Suprapubic skin (tissue), 4 donors: ENCODE results near the gene SLC24A4. TPM values are rescaled to one million over a fixed set of nuclear protein-coding genes. Genes with fewer than 3 reads are reported as not detected.

Experiments
- DNase-seq, 2 donors: peaks; one replicate each; pipeline ENCODE4 v3.0.0-alpha.2; 2019; ENCODE audit warnings: low spot score in 2 of 2
- H3K27ac ChIP-seq: fragments of 200-600 bp; sonication (generic); one replicate; pipeline ENCODE4 v1.5.1; 2019
- H3K27me3 ChIP-seq: fragments of 200-600 bp; sonication (generic); one replicate; pipeline ENCODE4 v1.5.1; 2019
- H3K36me3 ChIP-seq: fragments of 200-600 bp; sonication (generic); one replicate; pipeline ENCODE4 v1.5.1; 2019
- H3K4me1 ChIP-seq: fragments of 200-600 bp; sonication (generic); one replicate; pipeline ENCODE4 v1.5.1; 2019
- H3K4me3 ChIP-seq: fragments of 200-600 bp; sonication (generic); one replicate; pipeline ENCODE4 v1.5.1; 2019; ENCODE audit warnings: mild to moderate bottlenecking
- H3K9me3 ChIP-seq: fragments of 200-600 bp; sonication (generic); one replicate; pipeline ENCODE4 v1.5.1; 2019
- CTCF ChIP-seq, 2 donors: fragments of 200-600 bp in 1 of 2; fragments of 450-650 bp in 1 of 2; sonication (generic) in 1 of 2; IDR thresholded peaks; one replicate each; pipeline ENCODE4 v1.5.1; 2016 to 2019; ENCODE audit warnings: antibody characterized with exemption in 2 of 2, mild to moderate bottlenecking in 1 of 2, moderate library complexity in 1 of 2
- EP300 ChIP-seq: sonication (generic); formaldehyde crosslinking; IDR thresholded peaks from one replicate; pipeline ENCODE4 v1.6.1; 2017; ENCODE audit warnings: antibody characterized with exemption
- POLR2A ChIP-seq, 2 donors: fragments of 450-650 bp; IDR thresholded peaks; one replicate each; pipeline ENCODE4 v1.6.1; 2017; ENCODE audit warnings: antibody characterized with exemption in 2 of 2, mild to moderate bottlenecking in 2 of 2, moderate library complexity in 2 of 2
- POLR2AphosphoS5 ChIP-seq, 3 donors: sonication (generic); formaldehyde crosslinking; IDR thresholded peaks; one replicate each; pipeline ENCODE4 v1.6.1; 2017; ENCODE audit warnings: antibody characterized with exemption in 3 of 3
- WGBS: methylation state at CpG from one replicate; pipeline ENCODE4 v1.1.5; 2018; 5-methylcytosine and 5-hydroxymethylcytosine counted together
- total RNA-seq, 4 donors: library from RNA; depleted of rRNA; stranded (reverse); fragments of >200 nt; gene quantifications; one replicate each; pipeline ENCODE4 v1.1.0, GENCODE V29; 2016

SLC24A4 gene
- total RNA-seq, 4 donors from 2014 or later: 0.11 to 0.57 (median 0.34) TPM

GRCh38 chr14:92362781-92363235 lies 39.8 kb downstream of the SLC24A4 start:
- H3K9me3 ChIP-seq: no peaks in the 10 kb centered on the region
- 50% methylated on average over 12 of the region's 14 CpGs for WGBS
- H3K4me1 ChIP-seq: peaks cover 4% of the 10 kb centered on the region
- H3K36me3 ChIP-seq: no peaks in the 10 kb centered on the region
- TF ChIP-seq EP300 (no peak), POLR2A (IDR thresholded peaks at IDR 0.05) (no peak), POLR2AphosphoS5 (IDR thresholded peaks at IDR 0.05) (no peak)
- no peak overlapping the region for H3K4me3 ChIP-seq
- H3K27me3 ChIP-seq: peaks cover 24% of the 10 kb centered on the region
- no peak for DNase-seq
- H3K27ac ChIP-seq: no peak overlapping the region

GRCh38 chr14:92366237-92366636 lies 43.3 kb downstream of the SLC24A4 start:
- no peak overlapping the region for H3K4me3 ChIP-seq
- H3K36me3 ChIP-seq: no peaks in the 10 kb centered on the region
- H3K27ac ChIP-seq: no peak overlapping the region
- 84% methylated on average over 6 of the region's 11 CpGs for WGBS
- no peak for DNase-seq
- H3K27me3 ChIP-seq: peaks cover 24% of the 10 kb centered on the region
- H3K4me1 ChIP-seq: peaks cover 4% of the 10 kb centered on the region
- H3K9me3 ChIP-seq: no peaks in the 10 kb centered on the region
- no peak for TF ChIP-seq POLR2AphosphoS5 (IDR thresholded peaks at IDR 0.05)
- no peak for TF ChIP-seq CTCF (IDR thresholded peaks at IDR 0.05)
- no peak for TF ChIP-seq EP300
- TF ChIP-seq POLR2A (IDR thresholded peaks at IDR 0.05): no peak

- Histone ChIP-seq H3K9me3 (no peaks in the 10 kb centered on the region), H3K4me1 (no peaks in the 10 kb centered on the region), H3K36me3 (no peaks in the 10 kb centered on the region), H3K27me3 (peaks cover 10% of the 10 kb centered on the region), H3K4me3 (no peak overlapping the region), H3K27ac (no peak overlapping the region)
- TF ChIP-seq POLR2A (IDR thresholded peaks at IDR 0.05) (no peak), EP300 (no peak), POLR2AphosphoS5 (IDR thresholded peaks at IDR 0.05) (no peak), CTCF (IDR thresholded peaks at IDR 0.05) (no peak)
- WGBS: 57% methylated on average over 6 of the region's 6 CpGs
- DNase-seq: no peak
Observed at GRCh38 chr14:92368001-92368400, 45.0 kb downstream of the SLC24A4 start.

GRCh38 chr14:92369097-92369496 lies 46.1 kb downstream of the SLC24A4 start:
- 92% methylated on average over 3 of the region's 3 CpGs for WGBS
- Histone ChIP-seq H3K4me3 (no peak overlapping the region), H3K4me1 (no peaks in the 10 kb centered on the region), H3K36me3 (no peaks in the 10 kb centered on the region), H3K27ac (no peak overlapping the region), H3K27me3 (peaks cover 7% of the 10 kb centered on the region), H3K9me3 (no peaks in the 10 kb centered on the region)
- no peak for TF ChIP-seq CTCF (IDR thresholded peaks at IDR 0.05)
- no peak for TF ChIP-seq EP300
- no peak for TF ChIP-seq POLR2A (IDR thresholded peaks at IDR 0.05)
- no peak for TF ChIP-seq POLR2AphosphoS5 (IDR thresholded peaks at IDR 0.05)
- DNase-seq: no peak

GRCh38 chr14:92372230-92372629 lies 49.3 kb downstream of the SLC24A4 start:
- no peaks in the 10 kb centered on the region for H3K9me3 ChIP-seq
- H3K27me3 ChIP-seq: peaks cover 4% of the 10 kb centered on the region
- WGBS: 95% methylated on average over 2 of the region's 2 CpGs
- TF ChIP-seq CTCF (IDR thresholded peaks at IDR 0.05) (no peak), EP300 (no peak), POLR2A (IDR thresholded peaks at IDR 0.05) (no peak), POLR2AphosphoS5 (IDR thresholded peaks at IDR 0.05) (no peak)
- no peak for DNase-seq
- H3K36me3 ChIP-seq: no peaks in the 10 kb centered on the region
- H3K4me1 ChIP-seq: no peaks in the 10 kb centered on the region
- H3K4me3 ChIP-seq: no peak overlapping the region
- H3K27ac ChIP-seq: no peak overlapping the region

- 85% methylated on average over 7 of the region's 7 CpGs for WGBS
- no peak for DNase-seq
- no peaks in the 10 kb centered on the region for H3K36me3 ChIP-seq
- no peak for TF ChIP-seq POLR2AphosphoS5 (IDR thresholded peaks at IDR 0.05)
- no peak for TF ChIP-seq EP300
- no peak for TF ChIP-seq POLR2A (IDR thresholded peaks at IDR 0.05)
- no peak for TF ChIP-seq CTCF (IDR thresholded peaks at IDR 0.05)
- H3K27ac ChIP-seq: no peak overlapping the region
- H3K4me3 ChIP-seq: no peak overlapping the region
- no peaks in the 10 kb centered on the region for H3K9me3 ChIP-seq
- H3K4me1 ChIP-seq: no peaks in the 10 kb centered on the region
- no peaks in the 10 kb centered on the region for H3K27me3 ChIP-seq
Observed at GRCh38 chr14:92373336-92373735, 50.4 kb downstream of the SLC24A4 start.
